Lower leg skin (tissue), 3 donors: Measurements from ENCODE around the gene UBE2G2.

Experiments used
- CTCF ChIP-seq, 3 donors: fragments of 450-650 bp; IDR thresholded peaks; one replicate each; pipeline ENCODE4 v1.5.1; 2016; ENCODE audit warnings: antibody characterized with exemption in 3 of 3, mild to moderate bottlenecking in 3 of 3, moderate library complexity in 2 of 3
- POLR2A ChIP-seq, 2 donors: fragments of 450-650 bp; IDR thresholded peaks; one replicate each; pipeline ENCODE4 v1.6.1; 2016 to 2017; ENCODE audit warnings: antibody characterized with exemption in 2 of 2, mild to moderate bottlenecking in 1 of 2, moderate library complexity in 1 of 2

- no peak for TF ChIP-seq CTCF (IDR thresholded peaks at IDR 0.05)
- TF ChIP-seq POLR2A (IDR thresholded peaks at IDR 0.05) = no peak
Observed at GRCh38 chr21:44844256-44844655, 42.6 kb upstream of the UBE2G2 start.
